Ovary (tissue), 3 donors: ENCODE data around the gene FGF4.

Experiments
- POLR2A ChIP-seq: fragments of 450-650 bp; IDR thresholded peaks from one replicate; pipeline ENCODE4 v1.6.1; 2017; ENCODE audit warnings: antibody characterized with exemption, mild to moderate bottlenecking, moderate library complexity
- TF ChIP-seq, protein P1 (sequence below), 3 donors: fragments of 450-650 bp in 2 of 3; fragments of 200-600 bp in 1 of 3; IDR thresholded peaks; one replicate each; pipeline versions ENCODE4 v1.5.1 to v1.8.0; 2016 to 2022; ENCODE audit warnings: antibody characterized with exemption in 3 of 3, mild to moderate bottlenecking in 1 of 3
- donor health status: DM: no; HTN: no; CAD: no.

DNA sequence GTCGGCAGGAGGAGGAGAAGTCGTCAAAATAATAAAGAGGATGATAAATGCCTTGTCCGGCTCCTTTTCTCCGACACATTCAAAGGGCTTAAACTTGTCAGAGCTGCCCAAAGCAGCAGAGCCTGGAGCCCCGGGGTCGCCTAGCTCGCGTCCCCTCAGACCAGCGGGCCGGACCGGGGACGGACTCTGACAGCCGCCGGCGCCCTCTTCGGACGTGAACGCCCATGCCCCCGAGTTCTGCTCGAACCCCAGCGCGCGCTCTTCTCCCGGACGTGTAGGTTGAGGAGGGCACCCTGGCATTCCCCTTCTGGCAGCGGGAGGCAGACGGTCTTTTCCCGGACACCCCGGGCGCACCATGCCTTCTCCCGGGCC, 43.1 kb upstream of the FGF4 start:
- TF ChIP-seq, protein P1, sequence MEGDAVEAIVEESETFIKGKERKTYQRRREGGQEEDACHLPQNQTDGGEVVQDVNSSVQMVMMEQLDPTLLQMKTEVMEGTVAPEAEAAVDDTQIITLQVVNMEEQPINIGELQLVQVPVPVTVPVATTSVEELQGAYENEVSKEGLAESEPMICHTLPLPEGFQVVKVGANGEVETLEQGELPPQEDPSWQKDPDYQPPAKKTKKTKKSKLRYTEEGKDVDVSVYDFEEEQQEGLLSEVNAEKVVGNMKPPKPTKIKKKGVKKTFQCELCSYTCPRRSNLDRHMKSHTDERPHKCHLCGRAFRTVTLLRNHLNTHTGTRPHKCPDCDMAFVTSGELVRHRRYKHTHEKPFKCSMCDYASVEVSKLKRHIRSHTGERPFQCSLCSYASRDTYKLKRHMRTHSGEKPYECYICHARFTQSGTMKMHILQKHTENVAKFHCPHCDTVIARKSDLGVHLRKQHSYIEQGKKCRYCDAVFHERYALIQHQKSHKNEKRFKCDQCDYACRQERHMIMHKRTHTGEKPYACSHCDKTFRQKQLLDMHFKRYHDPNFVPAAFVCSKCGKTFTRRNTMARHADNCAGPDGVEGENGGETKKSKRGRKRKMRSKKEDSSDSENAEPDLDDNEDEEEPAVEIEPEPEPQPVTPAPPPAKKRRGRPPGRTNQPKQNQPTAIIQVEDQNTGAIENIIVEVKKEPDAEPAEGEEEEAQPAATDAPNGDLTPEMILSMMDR (IDR thresholded peaks at IDR 0.05) = no peak
- TF ChIP-seq POLR2A = no peak
